ENCODE data around the gene TMPRSS5. TPM values are rescaled to one million over a fixed set of nuclear protein-coding genes. Genes with fewer than 3 reads are reported as not detected.

TMPRSS5 gene
- total and polyA plus RNA-seq, 2 experiments from 2014 or later: 0.74 TPM; not detected in 1

DNA sequence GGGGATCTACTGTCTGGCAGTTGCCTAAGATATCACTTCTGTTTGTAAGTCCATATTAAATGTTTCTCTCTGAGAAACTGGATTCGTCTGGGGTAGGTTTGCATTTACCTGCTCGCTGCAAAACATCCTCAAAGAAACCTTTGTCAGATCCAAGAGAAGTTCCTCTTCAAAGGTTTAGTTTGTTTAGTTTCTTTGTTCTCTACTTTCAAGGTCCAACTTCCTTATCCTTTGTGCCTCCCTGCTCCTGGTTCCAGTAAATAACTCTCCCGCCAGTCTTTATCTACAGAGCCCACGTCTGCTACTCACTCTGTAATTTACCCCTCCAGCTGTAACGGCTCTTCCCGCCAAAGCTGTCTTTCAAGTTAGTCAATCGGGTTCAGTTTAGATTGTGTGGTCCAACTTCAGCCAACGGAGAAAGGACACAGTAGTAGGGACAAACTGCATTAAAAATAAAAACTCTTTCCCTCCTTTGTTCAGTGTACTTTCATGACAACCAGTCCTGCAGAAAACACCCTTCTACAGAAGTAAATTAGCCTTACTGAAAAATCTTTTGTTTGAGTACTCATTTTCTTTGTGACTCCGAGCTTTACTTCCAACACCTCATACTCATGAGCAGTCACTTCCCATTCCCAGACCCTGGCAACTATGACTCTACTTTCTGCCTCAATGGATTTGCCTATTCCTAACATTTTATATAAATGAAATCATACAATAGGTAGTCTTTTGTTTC lies 41.0 kb downstream of the TMPRSS5 start:
- Histone ChIP-seq H3K27ac (no peak overlapping the region), H3K36me3 (no peaks in the 10 kb centered on the region), H3K9me3 (ENCODE audit: low read depth) (no peaks in the 10 kb centered on the region), H3K4me3 (no peak overlapping the region), H3K27me3 (no peaks in the 10 kb centered on the region), H3K4me1 (ENCODE audit: low read depth) (no peaks in the 10 kb centered on the region)
- DNase-seq (ENCODE audit: low read depth in 1 of 2, low spot score in 1 of 2): no peak
- TF ChIP-seq, protein P1, sequence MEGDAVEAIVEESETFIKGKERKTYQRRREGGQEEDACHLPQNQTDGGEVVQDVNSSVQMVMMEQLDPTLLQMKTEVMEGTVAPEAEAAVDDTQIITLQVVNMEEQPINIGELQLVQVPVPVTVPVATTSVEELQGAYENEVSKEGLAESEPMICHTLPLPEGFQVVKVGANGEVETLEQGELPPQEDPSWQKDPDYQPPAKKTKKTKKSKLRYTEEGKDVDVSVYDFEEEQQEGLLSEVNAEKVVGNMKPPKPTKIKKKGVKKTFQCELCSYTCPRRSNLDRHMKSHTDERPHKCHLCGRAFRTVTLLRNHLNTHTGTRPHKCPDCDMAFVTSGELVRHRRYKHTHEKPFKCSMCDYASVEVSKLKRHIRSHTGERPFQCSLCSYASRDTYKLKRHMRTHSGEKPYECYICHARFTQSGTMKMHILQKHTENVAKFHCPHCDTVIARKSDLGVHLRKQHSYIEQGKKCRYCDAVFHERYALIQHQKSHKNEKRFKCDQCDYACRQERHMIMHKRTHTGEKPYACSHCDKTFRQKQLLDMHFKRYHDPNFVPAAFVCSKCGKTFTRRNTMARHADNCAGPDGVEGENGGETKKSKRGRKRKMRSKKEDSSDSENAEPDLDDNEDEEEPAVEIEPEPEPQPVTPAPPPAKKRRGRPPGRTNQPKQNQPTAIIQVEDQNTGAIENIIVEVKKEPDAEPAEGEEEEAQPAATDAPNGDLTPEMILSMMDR (IDR thresholded peaks at IDR 0.05; ENCODE audit: low read depth, low read length): no peak

DNA sequence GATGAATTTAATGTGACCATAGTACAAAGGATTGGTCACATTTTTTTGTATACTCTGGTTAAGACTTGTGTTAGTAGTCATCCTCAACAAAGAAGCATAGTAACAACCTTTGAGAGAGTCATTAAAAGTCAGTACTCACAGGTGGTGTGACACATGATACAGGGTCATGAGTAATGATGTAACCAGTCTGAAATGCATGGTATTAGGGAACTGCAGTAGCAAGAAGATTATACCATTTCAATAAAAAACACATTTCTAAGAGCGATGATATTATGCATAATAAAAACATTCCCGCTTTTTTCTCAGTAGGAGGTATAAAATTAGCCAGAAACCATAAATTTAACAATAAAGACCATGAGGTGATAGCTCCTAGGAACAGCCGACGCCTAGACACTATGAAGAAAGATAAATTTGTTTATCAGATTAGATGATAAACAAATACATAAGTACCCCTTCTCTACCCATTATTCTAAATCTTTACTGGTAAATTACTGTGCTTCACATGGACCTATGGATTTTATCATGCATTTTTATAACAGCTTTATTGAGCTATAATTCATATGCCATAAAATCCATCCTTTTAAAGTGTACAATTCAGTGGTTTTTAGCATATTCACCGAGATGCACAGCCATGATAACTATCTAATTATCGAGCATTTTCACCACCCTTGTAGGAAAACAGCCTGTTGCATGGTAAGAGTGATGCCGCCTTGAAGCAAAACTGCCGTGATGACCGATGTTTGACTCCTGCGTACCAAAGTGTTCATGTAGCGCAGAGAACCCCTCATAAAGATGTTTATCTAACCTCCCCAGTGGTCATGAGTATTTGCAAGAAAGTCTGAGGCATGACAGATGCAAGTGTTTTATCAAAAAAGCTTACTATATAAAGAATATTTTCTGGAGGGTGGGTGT lies 41.8 kb downstream of the TMPRSS5 start:
- H3K4me1 ChIP-seq (ENCODE audit: low read depth): no peaks in the 10 kb centered on the region
- no peak overlapping the region for H3K4me3 ChIP-seq
- no peaks in the 10 kb centered on the region for H3K27me3 ChIP-seq
- no peak for DNase-seq (ENCODE audit: low read depth in 1 of 2, low spot score in 1 of 2)
- no peaks in the 10 kb centered on the region for H3K36me3 ChIP-seq
- H3K9me3 ChIP-seq (ENCODE audit: low read depth): no peaks in the 10 kb centered on the region
- no peak overlapping the region for H3K27ac ChIP-seq
- TF ChIP-seq, protein P1 (IDR thresholded peaks at IDR 0.05; ENCODE audit: low read depth, low read length): no peak

DNA sequence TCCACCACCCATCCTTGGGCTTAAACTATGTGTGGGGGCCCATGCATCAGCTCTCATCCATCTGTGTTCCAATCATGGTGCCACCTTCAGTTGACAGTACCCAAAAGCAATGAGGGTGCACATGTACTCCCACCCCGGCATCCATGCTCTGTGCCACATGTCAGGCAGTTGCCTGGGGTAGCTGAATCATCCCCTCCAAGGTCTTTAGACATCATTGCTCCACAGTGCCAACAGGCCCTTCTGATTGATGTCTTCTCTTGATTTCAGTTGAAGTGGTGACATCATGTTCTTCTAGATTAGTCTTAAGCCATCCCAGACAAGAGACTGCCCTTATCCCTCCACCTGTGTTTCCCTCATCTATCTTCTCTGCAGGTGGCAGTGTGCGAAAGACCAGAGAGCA lies 42.5 kb downstream of the TMPRSS5 start:
- TF ChIP-seq, protein P1 (IDR thresholded peaks at IDR 0.05; ENCODE audit: low read depth, low read length): no peak
- DNase-seq (ENCODE audit: low read depth in 1 of 2, low spot score in 1 of 2): no peak
- H3K36me3 ChIP-seq: no peaks in the 10 kb centered on the region
- no peak overlapping the region for H3K4me3 ChIP-seq
- no peaks in the 10 kb centered on the region for H3K27me3 ChIP-seq
- H3K9me3 ChIP-seq (ENCODE audit: low read depth): no peaks in the 10 kb centered on the region
- H3K4me1 ChIP-seq (ENCODE audit: low read depth): no peaks in the 10 kb centered on the region
- H3K27ac ChIP-seq: no peak overlapping the region

DNA sequence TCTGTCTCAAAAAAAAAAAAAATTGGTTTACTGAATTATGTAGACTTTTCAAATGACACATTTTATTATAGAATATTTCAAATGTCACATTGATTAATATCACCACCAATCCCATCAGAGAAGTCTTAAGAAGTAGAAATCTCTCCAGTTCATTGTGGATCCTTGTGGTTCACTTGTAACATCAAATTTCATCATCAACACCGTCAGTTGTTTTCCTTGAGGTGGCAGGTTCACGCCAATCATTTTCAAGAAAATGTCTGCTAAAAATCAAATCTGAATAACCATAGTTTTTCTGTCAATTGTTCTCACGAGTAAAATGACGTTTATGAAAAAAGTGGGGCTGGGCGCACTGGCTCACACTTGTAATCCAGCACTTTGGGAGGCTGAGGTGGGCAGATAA lies 50.3 kb downstream of the TMPRSS5 start:
- no peak overlapping the region for H3K4me3 ChIP-seq
- DNase-seq (ENCODE audit: low read depth in 1 of 2, low spot score in 1 of 2): no peak
- H3K9me3 ChIP-seq (ENCODE audit: low read depth): no peaks in the 10 kb centered on the region
- no peaks in the 10 kb centered on the region for H3K36me3 ChIP-seq
- TF ChIP-seq, protein P1 (IDR thresholded peaks at IDR 0.05; ENCODE audit: low read depth, low read length): no peak
- no peak overlapping the region for H3K27ac ChIP-seq
- H3K27me3 ChIP-seq: no peaks in the 10 kb centered on the region
- H3K4me1 ChIP-seq (ENCODE audit: low read depth): no peaks in the 10 kb centered on the region

DNA sequence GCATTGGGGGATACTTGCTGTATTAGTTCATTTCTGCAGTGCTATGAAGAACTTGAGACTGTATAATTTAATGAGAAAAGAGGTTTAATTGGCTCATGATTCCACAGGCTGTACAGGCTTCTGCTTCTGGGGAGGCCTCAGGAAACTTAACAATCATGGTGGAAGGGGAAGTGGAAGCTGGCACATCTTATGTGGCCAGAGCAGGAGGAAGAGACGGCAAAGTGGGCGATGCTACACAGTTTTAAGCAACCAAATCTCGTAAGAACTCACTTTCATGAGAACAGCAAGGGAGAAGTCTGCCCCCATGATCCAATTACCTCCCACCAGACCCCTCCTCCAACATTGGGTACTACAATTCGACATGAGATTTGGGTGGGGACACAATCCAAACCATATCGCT lies 55.1 kb downstream of the TMPRSS5 start:
- no peak for DNase-seq (ENCODE audit: low read depth in 1 of 2, low spot score in 1 of 2)
- TF ChIP-seq, protein P1 (IDR thresholded peaks at IDR 0.05; ENCODE audit: low read depth, low read length): no peak
- no peaks in the 10 kb centered on the region for H3K27me3 ChIP-seq
- H3K4me3 ChIP-seq: no peak overlapping the region
- H3K4me1 ChIP-seq (ENCODE audit: low read depth): no peaks in the 10 kb centered on the region
- H3K36me3 ChIP-seq: no peaks in the 10 kb centered on the region
- H3K9me3 ChIP-seq (ENCODE audit: low read depth): no peaks in the 10 kb centered on the region
- H3K27ac ChIP-seq: no peak overlapping the region

Data from cardiac muscle cell (in vitro differentiated cells and primary cell).